ENCODE data around the gene ASCL4. TPM values are rescaled to one million over a fixed set of nuclear protein-coding genes. Genes with fewer than 3 reads are reported as not detected.

Gene ASCL4
- total RNA-seq, 1 experiment from 2014 or later: not detected

DNA sequence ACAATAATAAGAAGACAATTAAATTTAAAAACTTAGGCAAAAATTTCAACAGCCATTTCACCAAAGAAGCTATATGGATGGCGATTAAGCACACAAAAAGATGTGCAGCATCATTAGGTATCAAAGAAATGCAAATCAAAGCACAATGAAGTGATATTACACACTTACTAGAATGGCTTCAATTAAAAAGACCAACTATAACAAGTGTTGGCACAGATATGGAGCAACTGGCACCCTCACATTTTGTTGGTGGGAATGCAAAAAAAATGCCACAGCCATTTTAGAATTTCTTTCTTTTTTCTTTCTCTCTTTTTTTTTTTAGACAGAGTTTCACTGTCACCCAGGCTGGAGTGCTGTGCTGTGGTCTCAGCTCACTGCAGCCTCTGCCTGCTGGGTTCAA lies 11.6 kb upstream of the ASCL4 start:
- no peaks in the 10 kb centered on the region for H3K27me3 ChIP-seq (ENCODE audit: insufficient read depth, low read length)
- Mint-ChIP-seq H3K27me3 (ENCODE audit: low read depth) (peaks cover 15% of the 10 kb centered on the region), H3K9me3 (no peaks in the 10 kb centered on the region), H3K4me1 (peaks cover 16 to 19% of the 10 kb centered on the region in 2 experiments), H3K27ac (no peak overlapping the region), H3K36me3 (ENCODE audit: insufficient read depth in 1 of 3, low read depth in 3 of 3) (no peaks in the 10 kb centered on the region; a peak in 2 of 7 replicates), H3K4me3 (no peak overlapping the region)
- no peak overlapping the region for H2BK15ac ChIP-seq (ENCODE audit: low read depth, low read length)
- H3K14ac ChIP-seq (ENCODE audit: insufficient read depth, low read length): no peak overlapping the region
- TF ChIP-seq, protein P1, sequence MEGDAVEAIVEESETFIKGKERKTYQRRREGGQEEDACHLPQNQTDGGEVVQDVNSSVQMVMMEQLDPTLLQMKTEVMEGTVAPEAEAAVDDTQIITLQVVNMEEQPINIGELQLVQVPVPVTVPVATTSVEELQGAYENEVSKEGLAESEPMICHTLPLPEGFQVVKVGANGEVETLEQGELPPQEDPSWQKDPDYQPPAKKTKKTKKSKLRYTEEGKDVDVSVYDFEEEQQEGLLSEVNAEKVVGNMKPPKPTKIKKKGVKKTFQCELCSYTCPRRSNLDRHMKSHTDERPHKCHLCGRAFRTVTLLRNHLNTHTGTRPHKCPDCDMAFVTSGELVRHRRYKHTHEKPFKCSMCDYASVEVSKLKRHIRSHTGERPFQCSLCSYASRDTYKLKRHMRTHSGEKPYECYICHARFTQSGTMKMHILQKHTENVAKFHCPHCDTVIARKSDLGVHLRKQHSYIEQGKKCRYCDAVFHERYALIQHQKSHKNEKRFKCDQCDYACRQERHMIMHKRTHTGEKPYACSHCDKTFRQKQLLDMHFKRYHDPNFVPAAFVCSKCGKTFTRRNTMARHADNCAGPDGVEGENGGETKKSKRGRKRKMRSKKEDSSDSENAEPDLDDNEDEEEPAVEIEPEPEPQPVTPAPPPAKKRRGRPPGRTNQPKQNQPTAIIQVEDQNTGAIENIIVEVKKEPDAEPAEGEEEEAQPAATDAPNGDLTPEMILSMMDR (conservative IDR thresholded peaks at IDR 0.05): no peak
- H2BK12ac ChIP-seq (ENCODE audit: insufficient read length, low read depth, low read length): no peak overlapping the region
- no peak overlapping the region for H3K23ac ChIP-seq (ENCODE audit: insufficient read length, low read depth, low read length)
- no peak overlapping the region for H4K91ac ChIP-seq (ENCODE audit: insufficient read length, low read depth, low read length)
- no peak overlapping the region for H3K56ac ChIP-seq (ENCODE audit: insufficient read length, low read depth, low read length)
- H4K8ac ChIP-seq (replicated peaks; ENCODE audit: insufficient read length, low read depth, low read length): no peak overlapping the region
- H4K20me1 ChIP-seq (ENCODE audit: control insufficient read depth, insufficient read depth, insufficient read length): no peaks in the 10 kb centered on the region
- H2AK5ac ChIP-seq (ENCODE audit: insufficient read length, low read length): no peak overlapping the region
- no CpG with 5 or more reads among the region's 1 CpG for WGBS (ENCODE audit: extremely low coverage, insufficient read length, low lambda C conversion rate)
- no peak for DNase-seq
- no peak overlapping the region for H4K5ac ChIP-seq (ENCODE audit: insufficient read length, low read depth, low read length)
- no peak overlapping the region for H2BK120ac ChIP-seq (ENCODE audit: low read depth, low read length, poor library complexity, severe bottlenecking)
- H3K9me3 ChIP-seq (ENCODE audit: control insufficient read depth, low read depth, low read length): no peaks in the 10 kb centered on the region
- no peak overlapping the region for H3K27ac ChIP-seq (ENCODE audit: insufficient read length, low read depth, low read length)
- H3K4me2 ChIP-seq (ENCODE audit: insufficient read depth, insufficient read length, low read length): no peak overlapping the region
- no peak overlapping the region for H2BK5ac ChIP-seq (ENCODE audit: insufficient read length, low read length)
- H3T11ph ChIP-seq (ENCODE audit: low read length): no peak overlapping the region
- no peaks in the 10 kb centered on the region for H3K4me1 ChIP-seq (ENCODE audit: insufficient read depth, low read length)
- no peak overlapping the region for H2BK20ac ChIP-seq (ENCODE audit: low read depth, low read length, poor library complexity, severe bottlenecking)
- H3K23me2 ChIP-seq (ENCODE audit: insufficient read length, low read depth, low read length, poor library complexity, severe bottlenecking): peaks cover 10% of the 10 kb centered on the region
- H3K4ac ChIP-seq (ENCODE audit: low read depth, low read length): no peak overlapping the region
- H3K9ac ChIP-seq (ENCODE audit: extremely low read depth, insufficient read length, low read length): no peak overlapping the region
- no peaks in the 10 kb centered on the region for H3K79me1 ChIP-seq (ENCODE audit: insufficient read depth, low read depth, low read length, poor library complexity, severe bottlenecking)
- no peak overlapping the region for H2AFZ ChIP-seq (ENCODE audit: low read length)
- peaks cover 16% of the 10 kb centered on the region; the same call in 1 of the 2 replicates for H3K79me2 ChIP-seq (ENCODE audit: insufficient read depth, low read length)
- no peak overlapping the region for H3K18ac ChIP-seq (ENCODE audit: insufficient read length, low read depth, low read length)

All from H9 (cell line).